Measurements from ENCODE around the gene SPOCK2.
A peak's percentile ranks its signal among the peaks of the same experiment; 100 is the strongest.

SPOCK2 gene

DNA sequence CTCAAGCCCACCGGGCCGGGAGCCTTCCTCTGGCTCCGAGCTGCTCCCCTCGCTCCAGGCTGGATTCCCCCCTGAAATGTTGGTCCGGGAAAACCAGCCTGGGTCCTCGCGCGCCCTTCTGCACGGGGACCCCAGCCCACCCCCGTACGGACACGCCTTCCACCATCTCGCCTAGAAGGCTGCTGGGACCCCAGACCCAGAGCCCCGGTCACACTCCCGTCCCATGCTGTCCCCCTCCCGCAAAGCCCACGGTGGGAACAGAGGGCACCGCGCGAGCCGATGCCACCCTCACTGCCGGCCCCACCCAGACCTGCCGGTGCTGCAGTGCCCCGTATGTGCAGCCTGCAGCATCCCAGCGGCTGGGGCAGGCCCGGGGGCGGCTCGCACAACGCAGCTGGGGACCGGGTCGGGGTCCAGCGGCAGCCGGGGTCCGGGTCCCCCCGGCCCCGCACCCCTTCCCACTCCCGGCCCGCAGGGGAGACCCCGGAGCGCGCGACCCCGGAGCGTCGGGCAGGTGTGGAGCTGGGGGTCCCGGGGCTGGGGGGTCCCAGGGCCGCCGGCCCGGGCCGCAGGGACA is 871 bp downstream of the SPOCK2 start:
- H3K4me3 ChIP-seq (ENCODE audit: low read length) = peak overlapping the region; percentile 47; the same call in 1 of the 2 replicates
- TF ChIP-seq ZNF274 (IDR thresholded peaks at IDR 0.05; ENCODE audit: low read depth, low read length) = no peak

- TF ChIP-seq ZNF274 (IDR thresholded peaks at IDR 0.05; ENCODE audit: low read depth, low read length) = no peak
- H3K4me3 ChIP-seq (ENCODE audit: low read length) = peak overlapping the region; percentile 47; the same call in 1 of the 2 replicates
Measured at GRCh38 chr10:72086466-72087391, 1.6 kb downstream of the SPOCK2 start.

GRCh38 chr10:72085864-72086465 is 2.4 kb downstream of the SPOCK2 start:
- no peak overlapping the region for H3K4me3 ChIP-seq (ENCODE audit: low read length)
- TF ChIP-seq ZNF274 (IDR thresholded peaks at IDR 0.05; ENCODE audit: low read depth, low read length) = no peak

- no peak for TF ChIP-seq ZNF274 (IDR thresholded peaks at IDR 0.05; ENCODE audit: low read depth, low read length)
- H3K4me3 ChIP-seq (ENCODE audit: low read length) = no peak overlapping the region
Measured at GRCh38 chr10:72085166-72085565, 3.2 kb downstream of the SPOCK2 start.

DNA sequence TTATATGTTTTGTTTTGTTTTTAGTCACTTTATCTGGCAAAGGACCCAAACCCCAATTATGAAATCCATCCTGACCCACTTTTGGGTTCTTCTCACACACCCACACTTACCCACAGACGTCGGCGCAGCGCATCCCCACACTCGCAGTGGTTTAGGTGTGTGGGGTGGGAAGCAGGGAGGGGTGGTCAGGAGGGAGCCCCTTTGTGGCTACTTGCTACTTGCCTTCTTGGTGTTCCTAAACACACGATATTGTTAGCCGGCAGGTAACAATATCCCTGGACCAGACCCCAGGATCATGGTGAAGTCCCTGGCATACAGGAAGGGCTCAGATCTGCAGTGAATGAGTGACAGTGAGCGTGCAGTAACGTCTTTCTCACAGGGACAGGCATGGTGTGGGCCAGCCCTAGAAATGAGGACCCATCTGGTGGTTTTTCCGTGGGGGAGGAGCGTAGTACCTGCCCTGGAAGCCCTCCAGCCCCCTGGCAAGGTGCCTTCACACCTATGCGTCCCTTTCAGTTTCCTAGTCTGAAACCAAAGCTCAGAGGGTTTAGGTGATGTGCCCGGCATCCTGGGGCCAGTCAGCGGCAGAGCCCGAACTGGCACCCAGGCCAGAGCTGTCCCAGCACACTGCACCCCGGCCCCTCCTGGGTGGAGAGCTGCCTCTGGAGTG is 4.4 kb downstream of the SPOCK2 start:
- TF ChIP-seq ZNF274 (IDR thresholded peaks at IDR 0.05; ENCODE audit: low read depth, low read length) = no peak
- no peak overlapping the region for H3K4me3 ChIP-seq (ENCODE audit: low read length)

GRCh38 chr10:72082856-72083789 is 5.2 kb downstream of the SPOCK2 start:
- no peak overlapping the region for H3K4me3 ChIP-seq (ENCODE audit: low read length)
- TF ChIP-seq ZNF274 (IDR thresholded peaks at IDR 0.05; ENCODE audit: low read depth, low read length) = no peak

- no peak overlapping the region for H3K4me3 ChIP-seq (ENCODE audit: low read length)
- no peak for TF ChIP-seq ZNF274 (IDR thresholded peaks at IDR 0.05; ENCODE audit: low read depth, low read length)
Measured at GRCh38 chr10:72081772-72082590, 6.4 kb downstream of the SPOCK2 start.

DNA sequence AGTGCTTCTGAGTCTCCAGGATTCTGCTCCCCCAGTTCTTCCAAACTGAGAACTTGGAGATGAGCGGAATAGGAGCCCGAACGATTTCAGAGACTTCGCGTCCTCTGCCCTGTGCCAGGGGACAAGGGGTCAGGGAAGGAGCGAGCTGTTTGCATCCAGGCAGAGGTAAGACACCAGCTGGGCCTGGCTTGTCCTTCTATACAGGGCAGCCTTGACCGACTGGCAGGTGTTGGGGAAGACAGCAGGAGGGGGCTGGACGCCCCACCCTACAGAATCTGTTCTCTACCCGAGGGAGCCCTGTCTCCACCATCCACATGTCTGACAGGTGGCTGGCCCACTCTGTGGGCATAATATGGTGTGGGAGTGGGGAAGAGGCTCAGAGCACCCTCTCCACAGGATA is 7.1 kb downstream of the SPOCK2 start:
- TF ChIP-seq ZNF274 (IDR thresholded peaks at IDR 0.05; ENCODE audit: low read depth, low read length) = no peak
- no peak overlapping the region for H3K4me3 ChIP-seq (ENCODE audit: low read length)

DNA sequence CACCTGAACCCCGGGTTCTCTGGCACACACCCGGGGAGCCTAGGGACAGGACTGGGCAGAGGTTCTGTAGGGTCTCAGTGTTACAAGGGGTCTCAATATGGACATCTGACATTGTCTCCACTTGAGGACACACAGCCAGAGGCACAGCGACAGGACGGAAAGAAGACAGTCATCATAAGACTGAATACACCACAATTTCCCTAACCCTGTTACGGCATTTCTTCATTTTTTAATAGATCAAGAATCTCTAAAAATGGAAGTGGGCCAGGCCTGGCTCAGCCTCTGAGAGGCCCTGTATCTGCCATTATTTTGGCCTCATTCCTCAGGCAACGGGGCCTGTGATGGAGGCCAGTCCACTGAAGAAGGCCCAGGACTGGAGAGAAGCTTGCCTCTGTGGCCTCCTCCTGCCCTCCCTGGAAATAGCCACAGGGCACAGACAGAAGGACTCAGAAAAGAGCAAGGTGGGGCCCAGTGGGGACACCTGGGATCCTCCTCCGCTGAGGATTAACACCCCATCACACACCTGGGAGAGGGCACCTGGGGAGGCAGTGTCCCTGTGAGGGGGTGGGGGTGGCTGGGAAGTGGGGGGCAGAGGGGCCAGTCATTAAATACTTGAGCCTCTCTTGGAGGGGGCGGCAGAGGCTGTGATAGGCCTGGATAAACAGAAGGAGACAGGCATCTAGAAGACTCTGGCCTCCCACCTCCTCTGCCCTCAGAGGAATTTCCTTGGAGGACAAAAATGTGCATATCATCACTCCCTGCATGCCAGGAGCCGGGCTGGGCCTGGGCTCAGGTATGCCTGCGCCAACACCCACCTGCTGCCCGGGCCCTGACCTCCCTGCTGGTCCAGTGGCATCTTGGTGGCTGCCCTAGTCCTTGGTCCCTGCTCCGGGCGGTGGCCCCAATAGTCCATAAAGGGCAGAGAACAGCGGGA is 8.0 kb downstream of the SPOCK2 start:
- TF ChIP-seq ZNF274 (IDR thresholded peaks at IDR 0.05; ENCODE audit: low read depth, low read length) = no peak
- no peak overlapping the region for H3K4me3 ChIP-seq (ENCODE audit: low read length)

DNA sequence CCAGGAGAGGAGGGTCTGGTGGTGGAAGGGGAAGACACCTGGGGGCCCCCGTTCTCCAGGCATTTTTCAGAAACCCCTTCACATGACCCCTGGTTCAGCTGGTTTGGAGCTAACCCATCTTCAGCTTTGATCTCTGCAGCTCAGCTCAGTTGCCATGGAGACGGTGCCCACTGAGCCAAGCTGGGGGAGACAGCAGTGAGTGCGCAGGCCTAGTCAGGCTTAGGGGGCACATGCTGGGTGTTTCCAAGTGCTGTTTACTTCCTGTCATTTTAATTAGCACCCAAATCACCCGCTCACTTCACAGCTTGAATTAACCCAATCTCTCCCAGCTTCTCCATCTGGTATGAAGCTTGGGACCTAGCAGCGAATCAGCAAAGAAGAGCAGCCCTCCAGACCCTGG is 9.0 kb downstream of the SPOCK2 start:
- TF ChIP-seq ZNF274 (IDR thresholded peaks at IDR 0.05; ENCODE audit: low read depth, low read length) = no peak
- H3K4me3 ChIP-seq (ENCODE audit: low read length) = no peak overlapping the region

DNA sequence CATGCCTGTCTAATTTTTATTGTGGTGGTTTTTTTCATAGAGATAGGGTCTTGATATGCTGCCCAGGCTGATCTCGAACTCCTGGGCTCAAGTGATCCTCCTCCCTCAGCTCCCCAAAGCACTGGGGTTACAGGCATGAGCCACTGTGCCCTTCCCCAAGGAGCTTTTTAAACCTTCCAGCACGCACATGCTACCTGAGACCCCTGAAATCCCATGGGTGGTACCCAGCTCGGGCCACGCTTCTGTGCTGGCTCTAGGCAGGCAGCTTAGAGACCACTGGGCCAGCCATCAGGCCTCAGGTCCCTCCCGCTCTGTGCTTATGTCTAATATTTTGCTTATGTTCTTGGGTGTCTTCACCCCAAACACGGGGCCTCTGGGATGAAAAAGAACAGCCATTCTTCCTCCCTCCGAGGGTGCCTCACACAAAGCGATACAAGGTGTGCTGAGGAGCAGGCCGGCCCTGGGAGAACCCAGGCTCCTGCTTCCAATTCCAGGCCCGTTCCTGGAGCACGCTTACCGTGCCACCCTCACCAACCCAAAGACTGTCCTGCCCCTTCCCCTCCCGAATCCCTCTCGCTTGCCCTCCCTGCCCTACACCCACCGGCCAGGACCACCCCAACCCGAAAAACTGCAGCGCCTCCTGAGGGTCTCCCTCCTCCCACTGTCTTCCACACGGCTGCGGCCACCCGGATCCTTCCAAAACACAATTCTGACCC is 10.9 kb downstream of the SPOCK2 start:
- TF ChIP-seq ZNF274 (IDR thresholded peaks at IDR 0.05; ENCODE audit: low read depth, low read length) = no peak
- no peak overlapping the region for H3K4me3 ChIP-seq (ENCODE audit: low read length)

Data from GM08714 (cell line).